Glomerular visceral epithelial cell (primary cell): ENCODE data around the gene CUEDC1.
"Not testable (repeated sequence)": the region's sequence is repeated elsewhere in the genome, so short reads cannot be mapped to it uniquely, and the experiment has no call there.

Experiments
- DNase-seq: peaks from one replicate; pipeline ENCODE4 v3.0.0-alpha.2; 2016; ENCODE audit errors: extremely low spot score

Gene CUEDC1

GRCh38 chr17:57985675-57985974, 30.4 kb upstream of the CUEDC1 start:
- peak; percentile 56 for DNase-seq

DNA sequence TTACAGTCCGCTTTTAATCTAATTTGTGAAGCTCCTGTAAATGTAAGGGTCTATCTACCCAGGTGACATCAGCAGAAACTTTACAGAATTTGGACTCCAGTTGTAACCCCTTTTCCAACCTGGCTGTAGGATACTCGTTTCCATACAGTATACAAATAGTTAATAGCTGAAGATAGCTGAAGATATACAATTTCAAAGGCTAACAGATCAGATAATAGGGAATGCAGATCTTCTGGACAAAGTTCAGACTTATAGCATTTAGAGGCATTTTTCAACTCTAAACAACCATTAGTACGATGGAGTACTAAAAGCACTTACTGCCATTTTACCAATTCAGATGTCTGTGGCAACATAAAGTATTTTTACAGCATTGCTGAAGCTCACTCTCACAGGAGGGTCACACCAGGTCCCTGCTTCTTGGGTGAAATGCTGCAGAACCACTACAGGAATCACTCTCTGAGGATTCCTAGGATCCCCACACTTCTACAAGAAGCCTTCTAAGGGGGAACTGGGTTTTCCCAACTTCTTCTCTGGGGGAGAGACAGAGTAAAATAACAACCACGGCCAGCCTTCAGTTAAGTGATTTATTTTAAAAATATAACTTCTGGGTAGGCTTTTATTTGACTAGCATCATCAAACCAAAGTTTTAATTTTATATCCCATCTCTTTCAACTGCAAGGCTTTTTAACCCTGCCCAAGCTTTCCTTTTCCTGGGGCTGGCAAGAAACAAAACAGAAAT, 29.9 kb upstream of the CUEDC1 start:
- no peak for DNase-seq

DNA sequence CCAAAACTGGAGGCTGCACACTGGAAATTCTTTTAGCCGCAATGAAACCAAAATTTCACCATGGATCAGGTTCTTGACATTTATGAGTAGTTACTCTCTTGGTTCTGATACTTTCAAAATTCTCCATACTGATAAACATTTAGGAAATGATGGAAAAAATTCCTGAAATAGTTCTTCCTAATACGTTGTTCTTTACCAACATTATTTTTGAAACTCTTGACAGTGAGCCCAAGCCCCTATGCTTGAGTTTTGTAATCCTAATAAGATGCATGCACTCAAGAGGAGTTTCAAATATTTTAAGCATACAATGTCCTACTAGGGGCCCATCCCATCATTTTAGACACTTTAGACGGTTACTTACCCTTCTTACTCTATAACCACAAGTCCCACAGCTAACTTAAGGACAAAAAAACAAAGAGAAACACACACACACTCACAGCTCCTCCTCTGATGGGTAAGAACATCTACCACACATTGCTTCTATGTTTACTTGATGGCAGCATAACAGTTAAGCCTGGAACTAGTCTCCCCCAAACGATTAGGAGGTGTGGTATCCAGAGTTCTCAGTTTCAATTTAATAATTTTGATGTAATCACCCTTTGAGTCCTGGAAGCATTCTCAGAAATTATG, 29.2 kb upstream of the CUEDC1 start:
- DNase-seq, result no peak

DNA sequence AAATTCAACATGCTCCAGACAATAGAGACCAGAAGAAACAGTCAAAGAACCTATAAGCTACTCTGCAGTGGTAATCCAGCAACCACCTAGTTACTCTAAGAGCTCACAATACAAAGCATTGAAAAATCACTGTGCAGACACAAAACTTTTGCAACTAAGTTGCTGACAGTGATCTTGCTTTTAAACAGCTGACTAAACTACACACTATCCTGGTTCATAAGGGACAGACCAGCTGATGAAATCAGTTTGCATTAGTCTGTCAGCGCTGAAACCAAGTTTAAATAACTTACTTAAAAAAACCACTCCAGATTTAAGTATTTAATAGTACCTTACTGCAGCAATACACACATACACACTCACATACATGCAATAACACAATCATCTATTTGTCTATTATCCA, 28.2 kb upstream of the CUEDC1 start:
- DNase-seq, result no peak

GRCh38 chr17:57982452-57983170, 27.4 kb upstream of the CUEDC1 start:
- DNase-seq, result no peak

- no peak for DNase-seq
Observed at GRCh38 chr17:57980522-57980921, 25.3 kb upstream of the CUEDC1 start.

DNA sequence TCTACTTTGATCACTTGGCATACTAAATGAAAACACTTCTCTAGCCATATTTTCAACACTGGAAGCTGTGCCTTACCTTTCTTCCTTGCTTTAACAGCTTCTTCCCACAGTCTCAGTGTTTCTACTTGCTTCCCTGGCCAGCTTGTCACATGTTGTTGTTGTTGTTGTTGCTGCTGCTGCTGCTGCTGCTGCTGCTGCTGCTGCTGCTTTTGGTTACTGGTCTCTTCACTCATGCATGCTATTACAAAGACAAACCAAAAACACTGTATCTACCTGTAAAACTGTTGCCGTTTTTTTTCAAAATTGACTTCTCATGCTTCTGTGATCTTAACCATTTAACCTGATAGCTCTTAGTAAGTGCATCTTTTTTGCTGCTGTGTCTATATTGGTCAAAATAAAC, 23.9 kb upstream of the CUEDC1 start:
- DNase-seq, result no peak

GRCh38 chr17:57976594-57976993, 21.4 kb upstream of the CUEDC1 start:
- DNase-seq, result no peak

DNA sequence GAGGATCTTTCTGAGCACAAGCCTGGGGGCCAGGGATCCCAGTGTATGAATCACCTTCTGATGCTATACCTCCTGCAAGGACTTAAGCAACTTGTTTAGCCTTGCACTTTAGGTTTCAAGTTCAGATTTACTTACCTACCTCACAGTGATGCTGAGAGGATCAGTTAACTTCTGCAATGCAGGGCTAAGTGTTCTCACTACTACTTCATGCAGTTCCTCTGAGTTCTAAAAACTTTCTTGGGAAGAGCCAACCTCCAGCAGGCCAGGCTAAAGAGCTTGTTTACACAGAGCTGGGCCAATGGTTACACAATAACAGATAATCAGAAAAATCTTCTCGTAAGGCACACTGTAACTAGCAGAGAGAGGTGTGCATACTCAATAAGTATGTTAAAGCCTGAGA, 19.8 kb upstream of the CUEDC1 start:
- DNase-seq, result no peak

DNA sequence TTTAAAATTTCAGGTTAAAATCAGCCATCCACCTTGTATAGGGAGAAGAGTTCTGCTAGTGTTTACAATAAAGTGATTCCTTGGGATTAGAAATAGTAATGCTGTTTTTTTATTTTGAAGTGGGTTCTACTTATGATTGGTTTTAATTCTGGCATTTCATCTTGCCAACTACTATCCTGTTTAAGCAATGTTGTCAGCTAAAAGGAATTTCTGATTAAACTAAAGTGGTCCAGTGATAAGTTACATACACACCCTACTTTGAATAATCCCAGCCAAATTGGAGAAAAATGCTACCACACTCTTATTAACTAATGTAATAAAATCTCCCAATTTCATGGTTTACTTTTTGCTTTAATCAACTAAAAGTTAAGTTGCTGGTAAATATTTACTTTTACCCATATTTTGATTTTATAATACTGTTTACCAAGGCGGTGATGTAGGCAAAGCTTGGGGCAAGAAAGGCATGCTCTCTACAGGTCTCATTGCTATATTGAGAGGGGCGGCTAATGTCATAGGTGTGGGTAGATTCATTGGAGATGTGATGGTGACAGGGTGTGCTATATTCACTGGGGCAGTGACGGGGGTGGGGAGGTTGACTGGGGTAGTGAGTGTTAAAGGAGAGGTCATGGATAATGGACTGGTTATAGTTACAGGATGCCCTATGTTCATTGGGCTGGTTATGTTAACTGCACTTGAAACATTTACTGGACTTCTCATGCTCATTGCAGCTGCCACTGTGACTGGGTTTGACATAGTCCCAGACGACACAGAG, 19.0 kb upstream of the CUEDC1 start:
- not testable (repeated sequence) for DNase-seq

DNA sequence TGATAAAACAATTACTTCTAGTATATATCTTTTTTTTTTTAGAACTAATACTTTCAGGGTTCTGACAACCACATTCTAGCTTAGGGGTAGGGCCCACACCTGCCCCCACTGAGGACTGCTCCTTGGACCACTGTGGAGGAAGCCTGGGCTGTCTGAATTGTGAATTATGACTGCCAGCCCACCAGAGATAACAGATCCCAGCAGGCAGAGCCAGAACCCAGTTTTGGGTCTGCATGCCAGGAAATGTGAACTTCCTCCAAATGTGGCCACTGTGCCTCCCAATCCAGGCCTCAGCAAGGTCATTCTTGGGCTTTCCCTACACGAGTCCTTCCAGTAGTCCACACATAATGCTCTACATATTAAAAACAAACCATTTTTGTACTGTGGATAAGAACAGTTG, 16.9 kb upstream of the CUEDC1 start:
- DNase-seq, result no peak

GRCh38 chr17:57971572-57971971, 16.4 kb upstream of the CUEDC1 start:
- DNase-seq, result no peak

- DNase-seq, result peak; percentile 55
Observed at GRCh38 chr17:57970710-57971109, 15.5 kb upstream of the CUEDC1 start.

GRCh38 chr17:57968456-57968855, 13.2 kb upstream of the CUEDC1 start:
- DNase-seq, result no peak

DNA sequence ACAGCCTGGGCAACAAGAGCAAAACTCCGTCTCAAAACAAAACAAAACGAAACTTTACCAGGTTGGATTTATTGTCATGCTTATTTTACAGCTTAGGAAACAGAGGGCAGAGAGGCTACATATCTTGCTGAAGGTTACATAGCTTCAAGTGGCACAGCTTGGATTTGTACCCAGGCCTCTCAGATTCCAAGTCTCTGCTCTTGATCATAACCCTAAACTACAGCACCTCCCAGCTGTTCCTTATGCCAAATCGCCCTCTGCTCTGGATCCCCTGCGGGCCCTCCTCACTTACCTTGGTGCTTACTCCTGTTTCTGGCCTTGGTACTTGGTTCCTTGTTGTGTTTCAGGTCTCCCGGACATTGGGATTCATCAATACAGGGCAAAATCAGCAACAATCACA, 11.7 kb upstream of the CUEDC1 start:
- no peak for DNase-seq

- DNase-seq, result no peak
Observed at GRCh38 chr17:57966246-57966645, 11.0 kb upstream of the CUEDC1 start.

- no peak for DNase-seq
Observed at GRCh38 chr17:57965521-57966160, 10.4 kb upstream of the CUEDC1 start.

DNA sequence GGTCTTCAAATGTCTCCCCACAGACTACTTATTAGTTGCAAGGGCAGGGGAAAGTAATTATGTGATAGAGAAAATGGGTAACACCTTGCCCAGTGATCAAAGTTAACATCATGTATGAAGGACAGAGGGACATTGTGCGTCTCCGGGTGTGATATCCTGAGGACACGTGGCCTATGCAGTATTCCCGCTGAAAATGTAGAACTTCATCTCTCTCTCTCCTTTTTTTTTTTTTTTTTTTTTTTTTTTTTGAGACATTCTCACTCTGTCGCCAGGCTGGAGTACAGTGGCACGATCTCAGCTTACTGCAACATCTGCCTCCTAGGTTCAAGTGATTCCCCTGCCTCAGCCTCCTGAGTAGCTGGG, 7.9 kb upstream of the CUEDC1 start:
- no peak for DNase-seq

- no peak for DNase-seq
Observed at GRCh38 chr17:57962279-57963148, 7.3 kb upstream of the CUEDC1 start.

DNA sequence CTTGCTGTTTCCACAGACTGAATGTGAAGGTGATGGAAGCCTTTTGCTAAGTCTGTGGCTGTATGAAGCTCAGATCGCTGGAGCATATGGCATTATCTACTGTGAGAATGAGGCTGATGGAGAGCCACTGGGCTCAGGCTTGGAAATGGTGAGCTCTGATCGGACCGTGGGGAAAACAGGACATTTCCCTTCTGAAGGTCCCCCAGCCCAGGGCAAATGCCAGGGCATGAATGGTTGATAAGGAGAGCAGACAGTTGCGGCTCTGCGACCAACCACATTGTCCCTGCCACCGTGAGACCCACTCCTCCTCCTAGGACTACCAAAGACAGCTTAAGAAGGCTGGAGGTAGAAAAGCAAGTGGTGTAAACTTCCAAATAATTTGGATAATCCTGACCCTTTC, 4.7 kb upstream of the CUEDC1 start:
- DNase-seq, result no peak

GRCh38 chr17:57958391-57958790, 3.2 kb upstream of the CUEDC1 start:
- DNase-seq, result not testable (repeated sequence)
